Muscle of arm (tissue), 12 donors: Measurements from ENCODE around the gene ZMIZ2. TPM values are rescaled to one million over a fixed set of nuclear protein-coding genes. Genes with fewer than 3 reads are reported as not detected.

ENCODE experiments used
- DNase-seq: peaks from one replicate; pipeline ENCODE4 v3.0.0-alpha.2; 2013
- polyA plus RNA-seq, 12 donors: library from polyadenylated mRNA; unstranded; fragments of 120-200 nt; gene quantifications; one replicate each; pipeline ENCODE4 v1.2.1, GENCODE V29; 2013; ENCODE audit not compliant: insufficient read length in 12 of 12

The ZMIZ2 gene
- polyA plus RNA-seq, 12 donors, result 24.5 to 90.1 (median 34.1) TPM; not detected in 1

GRCh38 chr7:44754802-44755697, 6.4 kb downstream of the ZMIZ2 start:
- no peak for DNase-seq

GRCh38 chr7:44755698-44756627, 7.3 kb downstream of the ZMIZ2 start:
- no peak for DNase-seq

GRCh38 chr7:44756904-44757303, 8.3 kb downstream of the ZMIZ2 start:
- no peak for DNase-seq

- DNase-seq, result peak; percentile 80
Measured at GRCh38 chr7:44757311-44757710, 8.7 kb downstream of the ZMIZ2 start.

- no peak for DNase-seq
Measured at GRCh38 chr7:44757739-44758138, 9.1 kb downstream of the ZMIZ2 start.

GRCh38 chr7:44759246-44759645, 10.6 kb downstream of the ZMIZ2 start:
- DNase-seq, result no peak

GRCh38 chr7:44760034-44760580, 11.5 kb downstream of the ZMIZ2 start:
- DNase-seq, result no peak

GRCh38 chr7:44761207-44762161, 12.8 kb downstream of the ZMIZ2 start:
- DNase-seq, result no peak

GRCh38 chr7:44762300-44762699, 13.7 kb downstream of the ZMIZ2 start:
- DNase-seq, result no peak

- no peak for DNase-seq
Measured at GRCh38 chr7:44762726-44763522, 14.3 kb downstream of the ZMIZ2 start.

- DNase-seq, result no peak
Measured at GRCh38 chr7:44764081-44764480, 15.4 kb downstream of the ZMIZ2 start.

GRCh38 chr7:44764665-44765578, 16.3 kb downstream of the ZMIZ2 start:
- no peak for DNase-seq

- DNase-seq, result no peak
Measured at GRCh38 chr7:44765579-44766415, 17.1 kb downstream of the ZMIZ2 start.

- DNase-seq, result no peak
Measured at GRCh38 chr7:44766416-44766801, 17.8 kb downstream of the ZMIZ2 start.

- DNase-seq, result no peak
Measured at GRCh38 chr7:44767134-44767911, 18.7 kb downstream of the ZMIZ2 start.

- DNase-seq, result peak; percentile 80
Measured at GRCh38 chr7:44767912-44768627, 19.4 kb downstream of the ZMIZ2 start.
